GM12878 (cell line): ENCODE measurements around the gene SIDT2. TPM values are rescaled to one million over a fixed set of nuclear protein-coding genes. Genes with fewer than 3 reads are reported as not detected.

Experiments
- ATAC-seq: fragments of 200-7000 bp; cut with Tn5 transposase; 3 replicates; pipeline ENCODE4 v1.9.1; 2020; ENCODE audit warnings: mild to moderate bottlenecking, moderate library complexity
- BruUV-seq: library from RNA; stranded (reverse); fragments of 400-500 nt; replicated peaks from 2 replicates; lab custom pipeline; 2021; lab: Mats Ljungman, UMichigan
- CTCF ChIA-PET: fragments of 300-600 bp; sonication (Branson Sonifier 250); formaldehyde crosslinking; extraction: SDS; loops from one replicate; lab custom pipeline; 2021; ENCODE audit warnings: inconsistent platforms; lab: Yijun Ruan, JAX
- POLR2A ChIA-PET: fragments of 350-600 bp; formaldehyde crosslinking; extraction: SDS; loops from one replicate; lab custom pipeline; 2021; ENCODE audit warnings: inconsistent platforms; lab: Charles Lee
- RAD21 ChIA-PET: fragments of 300-600 bp; sonication (Branson Sonifier 250); formaldehyde crosslinking; loops from one replicate; lab custom pipeline; 2023; ENCODE audit warnings: antibody characterized with exemption; ENCODE audit not compliant: unreplicated experiment; lab: Charles Lee
- SMC1A ChIA-PET: fragments of 300-600 bp; sonication (Branson Sonifier 250); formaldehyde crosslinking; loops from one replicate; lab custom pipeline; 2023; ENCODE audit not compliant: unreplicated experiment, uncharacterized antibody; lab: Charles Lee
- DNase-seq: peaks from one replicate; pipeline ENCODE4 v3.0.0-alpha.2; 2011; ENCODE audit warnings: low read depth, low spot score
- FAIRE-seq: peaks from 3 replicates; lab custom pipeline; 2011; peaks lifted over from hg19 to GRCh38; lab: Jason Lieb, UNC
- H2AFZ ChIP-seq: 2 replicates; pipeline ENCODE4 v1.6.0; 2011; ENCODE audit warnings: low read depth, low read length, control low read depth; ENCODE audit not compliant: control insufficient read depth
- H3K27ac ChIP-seq: 2 replicates; pipeline ENCODE4 v1.5.1; 2011; ENCODE audit warnings: control low read depth; ENCODE audit not compliant: control insufficient read depth, insufficient read depth
- H3K27me3 ChIP-seq, 2 experiments: replicated peaks in 1 of 2; 2 replicates each; pipeline versions ENCODE4 v1.6.0 to v1.6.1; 2011; ENCODE audit warnings: low read length in 1 of 2; ENCODE audit not compliant: control insufficient read depth in 2 of 2, insufficient read depth in 2 of 2
- H3K36me3 ChIP-seq, 2 experiments: 2 replicates each; pipeline ENCODE4 v1.5.1; 2011; ENCODE audit warnings: low read length in 1 of 2; ENCODE audit not compliant: control insufficient read depth in 2 of 2, insufficient read depth in 2 of 2
- H3K4me1 ChIP-seq: 2 replicates; pipeline ENCODE4 v1.6.1; 2011; ENCODE audit warnings: mild to moderate bottlenecking, low read length, moderate library complexity, mixed read lengths; ENCODE audit not compliant: control insufficient read depth, insufficient read depth
- H3K4me2 ChIP-seq: 2 replicates; pipeline ENCODE4 v1.6.0; 2011; ENCODE audit warnings: control low read depth; ENCODE audit not compliant: control insufficient read depth, insufficient read depth
- H3K4me3 ChIP-seq: fragments of 200-600 bp; sonication (generic); 2 replicates; pipeline ENCODE4 v1.5.1; 2016
- H3K79me2 ChIP-seq: 2 replicates; pipeline ENCODE4 v1.6.0; 2011; ENCODE audit warnings: low read length; ENCODE audit not compliant: control insufficient read depth, insufficient read depth
- H3K9ac ChIP-seq: 2 replicates; pipeline ENCODE4 v1.8.0; 2011; ENCODE audit warnings: low read length, control low read depth, mixed read lengths; ENCODE audit not compliant: control insufficient read depth, insufficient read depth
- H3K9me3 ChIP-seq: replicated peaks from 3 replicates; pipeline ENCODE4 v1.5.1; 2011; ENCODE audit warnings: mild to moderate bottlenecking, low read length; ENCODE audit not compliant: control insufficient read depth, insufficient read depth
- H4K20me1 ChIP-seq: 2 replicates; pipeline ENCODE4 v1.6.0; 2011; ENCODE audit not compliant: control insufficient read depth, insufficient read depth
- EZH2 ChIP-seq: IDR thresholded peaks from 2 replicates; pipeline ENCODE4 v1.6.1; 2012; ENCODE audit warnings: low read depth, mild to moderate bottlenecking, control low read depth, inconsistent platforms, low read length, borderline replicate concordance; ENCODE audit not compliant: control insufficient read depth
- GATAD2B ChIP-seq: fragments of 450-650 bp; conservative IDR thresholded peaks from 2 replicates; pipeline ENCODE4 v1.6.1; 2017; ENCODE audit warnings: low read depth, mild to moderate bottlenecking, moderate library complexity
- POLR2A ChIP-seq: IDR thresholded peaks from 2 replicates; pipeline ENCODE4 v1.6.1; 2011; ENCODE audit warnings: low read depth, mild to moderate bottlenecking, low read length
- TCF12 ChIP-seq: IDR thresholded peaks from 2 replicates; pipeline ENCODE4 v1.6.1; 2011; ENCODE audit warnings: low read depth, mild to moderate bottlenecking, low read length
- WGBS: methylation state at CpG from one replicate; pipeline ENCODE4 v1.1.6; 2016; ENCODE audit warnings: low lambda C conversion rate; ENCODE audit not compliant: insufficient replicate concordance, insufficient coverage; ENCODE audit errors: missing lambda C conversion rate; 5-methylcytosine and 5-hydroxymethylcytosine counted together
- in situ Hi-C: fragments of 300-500 bp; cut with MboI; formaldehyde crosslinking; loops from 9 replicates; pipeline ENCODE4 v1.14.3; 2018; ENCODE audit warnings: mixed read lengths
- intact Hi-C: fragments of 100-400 bp; cut with micrococcal nuclease; formaldehyde crosslinking; loops from one replicate; pipeline ENCODE4 v1.14.2; 2022; ENCODE audit not compliant: unreplicated experiment
- polyA plus RNA-seq, 11 experiments: library from polyadenylated mRNA; depleted of rRNA in 4 of 11; unstranded in 6 of 11; stranded (reverse) in 5 of 11; fragments of >200 nt; fragmentation: Nextera tagmentation in 4 of 11; fragmentation: Illumina TruSeq in 1 of 11; extraction: Ambion mirVana in 4 of 11; extraction: Trizol in 1 of 11; gene quantifications; 1 replicate in 1 of 11; 2 replicates in 10 of 11; pipeline versions ENCODE4 v1.2.1 to v1.2.3, GENCODE V29; 2011 to 2016; ENCODE audit warnings: inconsistent platforms in 2 of 11, missing spikeins in 2 of 11, low read depth in 1 of 11
- total RNA-seq, 4 experiments: library from RNA; depleted of rRNA in 3 of 4; stranded (reverse); fragments of >200 nt in 3 of 4; fragmentation: Illumina TruSeq in 1 of 4; extraction: Trizol in 1 of 4; gene quantifications; 2 replicates each; pipeline versions ENCODE4 v1.2.1 to v1.2.3, GENCODE V29; 2013 to 2021

Gene SIDT2
- total and polyA plus RNA-seq, 10 of the 15 experiments (the other 5 are each of a cell fraction or from before 2014, with no cell fraction given) = 4.9 to 23.9 (median 10.3) TPM

- Histone ChIP-seq H3K4me3 (no peak overlapping the region), H3K27ac (no peak overlapping the region), H3K4me1 (no peaks in the 10 kb centered on the region), H3K9ac (no peak overlapping the region), H3K27me3 (no peaks in the 10 kb centered on the region), H3K36me3 (peaks cover 42 to 44% of the 10 kb centered on the region in 2 experiments; a peak in 3 of 4 replicates), H4K20me1 (no peaks in the 10 kb centered on the region; the same call in 1 of the 2 replicates), H2AFZ (no peak overlapping the region), H3K9me3 (no peaks in the 10 kb centered on the region), H3K79me2 (no peaks in the 10 kb centered on the region), H3K4me2 (no peak overlapping the region)
- ATAC-seq (no peak), FAIRE-seq (no peak), DNase-seq (no peak)
- intact Hi-C loops = no loop called here
- POLR2A ChIA-PET = no interaction called here
- SMC1A ChIA-PET = interaction anchor here (0.7 to 12.2 kb wide), 2 partner anchors 40 to 42 kb away, joined by 3 to 187 read pairs; partner anchors contain the start of gene SIDT2
- CTCF ChIA-PET = interaction anchor here (4.4 to 17.3 kb wide), 2 partner anchors 42 to 118 kb away, joined by 26 to 422 read pairs; partner anchors contain the start of gene SIDT2
- 0 out of 2 replicates have a peak, but pooled peaks have one; percentile 2 for TF ChIP-seq POLR2A
- no peak for TF ChIP-seq EZH2
- TF ChIP-seq TCF12 = no peak
- no peak for TF ChIP-seq GATAD2B
- BruUV-seq = no TSS peak
- RAD21 ChIA-PET = no interaction called here
- in situ Hi-C loops = no loop called here
- 95% methylated on average over 14 of the region's 14 CpGs for WGBS
Observed at GRCh38 chr11:117222991-117223740, 44.6 kb downstream of the SIDT2 start.
